ENCODE results near the gene GZMB. TPM values are rescaled to one million over a fixed set of nuclear protein-coding genes. Genes with fewer than 3 reads are reported as not detected.

Gene GZMB
- total RNA-seq, 1 donor from 2014 or later: not detected

DNA sequence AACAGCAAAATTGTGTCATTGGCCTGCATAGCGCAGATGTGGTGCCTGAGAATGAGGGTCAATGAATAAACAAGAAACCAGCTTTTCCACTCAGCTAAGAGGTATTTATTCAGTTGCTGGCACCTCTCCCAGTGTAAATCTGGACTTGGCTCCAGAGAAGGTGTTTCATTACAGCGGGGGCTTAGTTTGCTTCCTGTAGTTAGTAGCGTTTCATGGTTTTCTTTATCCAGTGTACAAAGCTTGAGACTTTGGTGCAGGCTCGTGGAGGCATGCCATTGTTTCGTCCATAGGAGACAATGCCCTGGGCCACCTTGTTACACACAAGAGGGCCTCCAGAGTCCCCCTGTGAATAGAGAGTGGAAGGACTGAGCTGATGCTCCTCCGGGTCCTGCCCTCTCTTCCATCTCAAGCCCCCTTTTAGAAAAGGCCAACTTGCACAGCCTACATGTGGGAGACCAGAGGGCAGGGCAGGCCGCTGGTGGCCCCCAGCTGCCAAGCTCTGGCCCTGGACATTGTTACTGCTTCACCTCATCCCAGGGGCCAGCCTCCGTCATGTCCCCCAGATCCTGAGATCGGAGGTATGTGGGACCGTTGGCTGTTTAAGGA is 3.0 kb downstream of the GZMB start:
- no peaks in the 10 kb centered on the region for H3K4me1 Mint-ChIP-seq (ENCODE audit: low read depth, unreplicated experiment)
- H3K27ac Mint-ChIP-seq (ENCODE audit: unreplicated experiment): no peak overlapping the region
- H3K79me2 ChIP-seq (ENCODE audit: insufficient read depth, low read length): no peaks in the 10 kb centered on the region
- no peak overlapping the region for H3K4me2 ChIP-seq (ENCODE audit: low read length)
- DNase-seq (ENCODE audit: low read depth): no peak
- no peak for TF ChIP-seq EZH2 (IDR thresholded peaks at IDR 0.05; ENCODE audit: insufficient read depth, low read length)
- TF ChIP-seq, protein P1, sequence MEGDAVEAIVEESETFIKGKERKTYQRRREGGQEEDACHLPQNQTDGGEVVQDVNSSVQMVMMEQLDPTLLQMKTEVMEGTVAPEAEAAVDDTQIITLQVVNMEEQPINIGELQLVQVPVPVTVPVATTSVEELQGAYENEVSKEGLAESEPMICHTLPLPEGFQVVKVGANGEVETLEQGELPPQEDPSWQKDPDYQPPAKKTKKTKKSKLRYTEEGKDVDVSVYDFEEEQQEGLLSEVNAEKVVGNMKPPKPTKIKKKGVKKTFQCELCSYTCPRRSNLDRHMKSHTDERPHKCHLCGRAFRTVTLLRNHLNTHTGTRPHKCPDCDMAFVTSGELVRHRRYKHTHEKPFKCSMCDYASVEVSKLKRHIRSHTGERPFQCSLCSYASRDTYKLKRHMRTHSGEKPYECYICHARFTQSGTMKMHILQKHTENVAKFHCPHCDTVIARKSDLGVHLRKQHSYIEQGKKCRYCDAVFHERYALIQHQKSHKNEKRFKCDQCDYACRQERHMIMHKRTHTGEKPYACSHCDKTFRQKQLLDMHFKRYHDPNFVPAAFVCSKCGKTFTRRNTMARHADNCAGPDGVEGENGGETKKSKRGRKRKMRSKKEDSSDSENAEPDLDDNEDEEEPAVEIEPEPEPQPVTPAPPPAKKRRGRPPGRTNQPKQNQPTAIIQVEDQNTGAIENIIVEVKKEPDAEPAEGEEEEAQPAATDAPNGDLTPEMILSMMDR (IDR thresholded peaks at IDR 0.05; ENCODE audit: insufficient read depth, low read depth, low read length): no peak
- no peak overlapping the region for H3K27ac ChIP-seq (ENCODE audit: low read depth, low read length)
- H3K36me3 Mint-ChIP-seq (ENCODE audit: low read depth, unreplicated experiment): no peaks in the 10 kb centered on the region
- FAIRE-seq: no peak
- H3K27me3 Mint-ChIP-seq (ENCODE audit: low read depth, unreplicated experiment): peaks cover 4% of the 10 kb centered on the region
- no peaks in the 10 kb centered on the region for H3K9me3 Mint-ChIP-seq (ENCODE audit: unreplicated experiment)
- no peaks in the 10 kb centered on the region for H3K36me3 ChIP-seq (ENCODE audit: insufficient read depth, low read length)
- no peak overlapping the region for H3K4me3 ChIP-seq (ENCODE audit: insufficient read depth, low read depth, low read length)
- H4K20me1 ChIP-seq (ENCODE audit: insufficient read depth, low read length): no peaks in the 10 kb centered on the region
- H3K4me3 Mint-ChIP-seq (ENCODE audit: unreplicated experiment): no peak overlapping the region
- peaks cover 8% of the 10 kb centered on the region for H3K9me3 ChIP-seq (ENCODE audit: insufficient read depth, low read depth, low read length)
- H3K27me3 ChIP-seq (ENCODE audit: insufficient read depth, low read length): no peaks in the 10 kb centered on the region
- no peak overlapping the region for H3K9ac ChIP-seq (ENCODE audit: low read length)
- H3K4me1 ChIP-seq (ENCODE audit: insufficient read depth, low read length): no peaks in the 10 kb centered on the region
- H2AFZ ChIP-seq (ENCODE audit: low read depth, low read length): no peak overlapping the region

DNA sequence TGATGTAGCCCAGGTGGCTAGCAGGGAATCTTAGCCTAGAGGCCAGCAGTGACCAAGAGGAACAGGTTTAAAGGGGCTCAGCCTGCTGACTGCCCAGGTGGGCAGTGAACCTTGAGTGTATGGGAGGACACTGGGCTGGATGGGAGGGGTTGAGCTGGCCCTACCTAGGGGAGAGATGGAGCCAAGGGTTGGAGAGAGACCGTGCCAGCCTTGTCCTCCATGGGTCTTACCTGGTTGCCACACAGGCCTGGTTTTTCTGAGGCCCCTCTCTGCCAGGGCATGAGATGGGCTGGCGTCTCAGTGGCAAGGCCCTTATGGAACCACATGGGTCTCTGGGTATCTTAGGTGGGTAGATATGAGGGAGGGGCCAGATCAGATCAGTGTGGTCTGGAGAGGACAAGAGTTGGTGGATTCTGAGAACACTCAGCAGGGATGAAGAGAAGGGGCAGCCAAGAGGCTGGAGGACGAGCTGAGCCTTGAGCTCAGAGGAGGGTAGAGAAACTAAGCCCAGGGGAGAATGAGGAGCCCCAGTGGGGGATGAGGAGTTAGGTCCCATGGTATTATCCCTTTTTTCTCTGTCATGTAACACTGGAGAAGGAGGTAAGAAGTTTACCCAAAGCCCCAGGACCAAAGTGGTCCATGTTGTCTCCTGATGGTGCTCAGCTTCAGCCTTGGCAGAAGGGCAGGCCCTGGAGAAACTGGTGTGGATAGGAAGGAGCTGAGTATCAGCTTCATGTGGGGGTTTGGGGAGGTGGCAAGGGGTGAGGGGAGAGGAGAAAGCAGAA is 3.7 kb downstream of the GZMB start:
- Histone ChIP-seq H3K79me2 (ENCODE audit: insufficient read depth, low read length) (no peaks in the 10 kb centered on the region), H3K9me3 (ENCODE audit: insufficient read depth, low read depth, low read length) (peaks cover 8% of the 10 kb centered on the region), H3K4me1 (ENCODE audit: insufficient read depth, low read length) (no peaks in the 10 kb centered on the region), H2AFZ (ENCODE audit: low read depth, low read length) (no peak overlapping the region), H3K36me3 (ENCODE audit: insufficient read depth, low read length) (no peaks in the 10 kb centered on the region), H3K4me2 (ENCODE audit: low read length) (no peak overlapping the region), H3K27ac (ENCODE audit: low read depth, low read length) (no peak overlapping the region), H3K9ac (ENCODE audit: low read length) (no peak overlapping the region), H3K27me3 (ENCODE audit: insufficient read depth, low read length) (no peaks in the 10 kb centered on the region), H3K4me3 (ENCODE audit: insufficient read depth, low read depth, low read length) (no peak overlapping the region), H4K20me1 (ENCODE audit: insufficient read depth, low read length) (no peaks in the 10 kb centered on the region)
- FAIRE-seq (no peak), DNase-seq (ENCODE audit: low read depth) (no peak)
- H3K9me3 Mint-ChIP-seq (ENCODE audit: unreplicated experiment): no peaks in the 10 kb centered on the region
- no peak overlapping the region for H3K27ac Mint-ChIP-seq (ENCODE audit: unreplicated experiment)
- no peak overlapping the region for H3K4me3 Mint-ChIP-seq (ENCODE audit: unreplicated experiment)
- H3K36me3 Mint-ChIP-seq (ENCODE audit: low read depth, unreplicated experiment): no peaks in the 10 kb centered on the region
- H3K27me3 Mint-ChIP-seq (ENCODE audit: low read depth, unreplicated experiment): peaks cover 4% of the 10 kb centered on the region
- TF ChIP-seq EZH2 (IDR thresholded peaks at IDR 0.05; ENCODE audit: insufficient read depth, low read length): no peak
- TF ChIP-seq, protein P1 (IDR thresholded peaks at IDR 0.05; ENCODE audit: insufficient read depth, low read depth, low read length): no peak
- no peaks in the 10 kb centered on the region for H3K4me1 Mint-ChIP-seq (ENCODE audit: low read depth, unreplicated experiment)

DNA sequence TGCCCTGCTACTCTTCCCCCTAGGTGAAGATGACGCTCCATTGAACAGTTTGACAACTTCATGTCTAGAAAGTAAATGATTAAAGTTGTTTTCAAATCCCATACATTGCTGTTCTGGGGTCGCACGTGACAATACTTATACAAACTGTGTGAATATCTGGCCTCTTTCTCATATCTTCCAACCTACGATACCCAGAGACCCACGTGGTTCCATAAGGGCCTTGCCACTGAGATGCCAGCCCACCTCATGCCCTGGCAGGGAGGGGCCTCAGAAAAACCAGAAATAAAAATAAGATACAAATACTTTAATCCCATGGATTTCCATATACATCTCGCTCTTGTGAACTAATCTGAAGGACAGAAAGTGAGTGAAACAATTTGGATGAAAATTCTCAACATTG is 4.5 kb downstream of the GZMB start:
- TF ChIP-seq, protein P1 (IDR thresholded peaks at IDR 0.05; ENCODE audit: insufficient read depth, low read depth, low read length): no peak
- no peak for TF ChIP-seq EZH2 (IDR thresholded peaks at IDR 0.05; ENCODE audit: insufficient read depth, low read length)
- no peak for FAIRE-seq
- no peaks in the 10 kb centered on the region for H3K36me3 Mint-ChIP-seq (ENCODE audit: low read depth, unreplicated experiment)

More for the DNA sequence above, 4.5 kb downstream of the GZMB start:
- no peak overlapping the region for H3K4me3 ChIP-seq (ENCODE audit: insufficient read depth, low read depth, low read length)
- H3K4me1 Mint-ChIP-seq (ENCODE audit: low read depth, unreplicated experiment): no peaks in the 10 kb centered on the region
- H2AFZ ChIP-seq (ENCODE audit: low read depth, low read length): no peak overlapping the region
- H3K4me3 Mint-ChIP-seq (ENCODE audit: unreplicated experiment): no peak overlapping the region
- DNase-seq (ENCODE audit: low read depth): no peak
- H3K9me3 ChIP-seq (ENCODE audit: insufficient read depth, low read depth, low read length): peaks cover 8% of the 10 kb centered on the region
- no peak overlapping the region for H3K4me2 ChIP-seq (ENCODE audit: low read length)
- no peak overlapping the region for H3K27ac Mint-ChIP-seq (ENCODE audit: unreplicated experiment)
- no peaks in the 10 kb centered on the region for H3K36me3 ChIP-seq (ENCODE audit: insufficient read depth, low read length)
- H3K9ac ChIP-seq (ENCODE audit: low read length): no peak overlapping the region
- peaks cover 4% of the 10 kb centered on the region for H3K27me3 Mint-ChIP-seq (ENCODE audit: low read depth, unreplicated experiment)
- H3K9me3 Mint-ChIP-seq (ENCODE audit: unreplicated experiment): no peaks in the 10 kb centered on the region
- H3K27me3 ChIP-seq (ENCODE audit: insufficient read depth, low read length): no peaks in the 10 kb centered on the region
- no peaks in the 10 kb centered on the region for H4K20me1 ChIP-seq (ENCODE audit: insufficient read depth, low read length)
- H3K27ac ChIP-seq (ENCODE audit: low read depth, low read length): no peak overlapping the region
- no peaks in the 10 kb centered on the region for H3K4me1 ChIP-seq (ENCODE audit: insufficient read depth, low read length)
- H3K79me2 ChIP-seq (ENCODE audit: insufficient read depth, low read length): no peaks in the 10 kb centered on the region

Data from astrocyte (in vitro differentiated cells and primary cell).